Mesendoderm (in vitro differentiated cells): ENCODE measurements around the gene CCZ1B.
"Not testable (repeated sequence)": the region's sequence is repeated elsewhere in the genome, so short reads cannot be mapped to it uniquely, and the experiment has no call there.

Experiments used
- DNase-seq: peaks from one replicate; pipeline ENCODE4 v3.0.0; 2013
- H2AK5ac ChIP-seq: 2 replicates; pipeline ENCODE4 v1.6.1; 2013; ENCODE audit warnings: low read length, inconsistent platforms
- H2BK120ac ChIP-seq: 2 replicates; pipeline ENCODE4 v1.6.1; 2013; ENCODE audit warnings: low read depth, mild to moderate bottlenecking, low read length, moderate library complexity, mixed read lengths
- H2BK15ac ChIP-seq: replicated peaks from 2 replicates; pipeline ENCODE4 v1.6.1; 2013; ENCODE audit warnings: low read depth, mild to moderate bottlenecking, moderate library complexity
- H2BK5ac ChIP-seq: 2 replicates; pipeline ENCODE4 v1.6.1; 2013; ENCODE audit warnings: low read length, inconsistent platforms
- H3K18ac ChIP-seq: 2 replicates; pipeline ENCODE4 v1.6.1; 2013; ENCODE audit warnings: mild to moderate bottlenecking, low read length, mixed read lengths
- H3K23ac ChIP-seq: one replicate; pipeline ENCODE4 v1.6.1; 2013; ENCODE audit warnings: low read length
- H3K27ac ChIP-seq: 2 replicates; pipeline ENCODE4 v1.5.1; 2013; ENCODE audit warnings: low read depth, mild to moderate bottlenecking, inconsistent platforms, low read length, moderate library complexity
- H3K27me3 ChIP-seq: 2 replicates; pipeline ENCODE4 v1.6.1; 2013; ENCODE audit warnings: low read length, control low read depth, mild to moderate bottlenecking, inconsistent platforms; ENCODE audit not compliant: insufficient read depth, poor library complexity
- H3K36me3 ChIP-seq: 2 replicates; pipeline ENCODE4 v1.6.1; 2013; ENCODE audit warnings: low read length, inconsistent platforms; ENCODE audit not compliant: control insufficient read depth, insufficient read depth
- H3K4ac ChIP-seq: one replicate; pipeline ENCODE4 v1.6.1; 2013; ENCODE audit warnings: low read depth, mild to moderate bottlenecking, low read length, moderate library complexity
- H3K4me1 ChIP-seq: 2 replicates; pipeline ENCODE4 v1.6.1; 2013; ENCODE audit warnings: low read depth, low read length, inconsistent platforms; ENCODE audit not compliant: control insufficient read depth
- H3K4me2 ChIP-seq: 2 replicates; pipeline ENCODE4 v1.6.1; 2013; ENCODE audit warnings: low read length
- H3K4me3 ChIP-seq: 2 replicates; pipeline ENCODE4 v1.5.1; 2013; ENCODE audit warnings: mild to moderate bottlenecking, low read length
- H3K56ac ChIP-seq: one replicate; pipeline ENCODE4 v1.6.1; 2013; ENCODE audit warnings: low read length
- H3K79me1 ChIP-seq: 2 replicates; pipeline ENCODE4 v1.6.1; 2013; ENCODE audit warnings: low read length, inconsistent platforms
- H3K79me2 ChIP-seq: 2 replicates; pipeline ENCODE4 v1.6.1; 2013; ENCODE audit warnings: mild to moderate bottlenecking, low read length; ENCODE audit not compliant: control insufficient read depth, insufficient read depth
- H3K9ac ChIP-seq: 2 replicates; pipeline ENCODE4 v1.6.1; 2013; ENCODE audit warnings: low read length, inconsistent platforms
- H4K5ac ChIP-seq: one replicate; pipeline ENCODE4 v1.6.1; 2013; ENCODE audit warnings: low read length
- H4K8ac ChIP-seq: one replicate; pipeline ENCODE4 v1.6.1; 2013; ENCODE audit warnings: low read depth, mild to moderate bottlenecking, control low read depth, low read length, moderate library complexity
- WGBS: extraction: QIAGEN DNeasy Blood & Tissue Kit; methylation state at CpG from one replicate; pipeline ENCODE4 v1.1.7; 2013; ENCODE audit warnings: low lambda C conversion rate, missing lambda C conversion rate; ENCODE audit not compliant: insufficient coverage; ENCODE audit errors: extremely low coverage; 5-methylcytosine and 5-hydroxymethylcytosine counted together

CCZ1B gene

GRCh38 chr7:6829616-6830015 is 3.5 kb upstream of the CCZ1B start:
- not testable (repeated sequence) for H3K4me3 ChIP-seq, H3K36me3 ChIP-seq, H2BK120ac ChIP-seq, H3K4me1 ChIP-seq, H3K18ac ChIP-seq, H3K79me1 ChIP-seq, H3K56ac ChIP-seq, H3K9ac ChIP-seq, DNase-seq, H2AK5ac ChIP-seq, H2BK15ac ChIP-seq, H3K23ac ChIP-seq, H3K4me2 ChIP-seq, H3K27me3 ChIP-seq, H4K5ac ChIP-seq, H3K27ac ChIP-seq, H3K79me2 ChIP-seq, H4K8ac ChIP-seq, H2BK5ac ChIP-seq, H3K4ac ChIP-seq
- no CpG with 5 or more reads among the region's 5 CpGs for WGBS

GRCh38 chr7:6827180-6827579 is 1.1 kb upstream of the CCZ1B start:
- H3K4me3 ChIP-seq, H3K18ac ChIP-seq, H3K4me2 ChIP-seq, H2AK5ac ChIP-seq, H3K79me1 ChIP-seq, H3K27ac ChIP-seq, H3K9ac ChIP-seq, H3K4ac ChIP-seq, H3K79me2 ChIP-seq, H3K36me3 ChIP-seq, H3K56ac ChIP-seq, H3K23ac ChIP-seq, H2BK15ac ChIP-seq, H2BK120ac ChIP-seq, H3K4me1 ChIP-seq, H3K27me3 ChIP-seq, H4K5ac ChIP-seq, H2BK5ac ChIP-seq, H4K8ac ChIP-seq: not testable (repeated sequence)
- no CpG with 5 or more reads among the region's 12 CpGs for WGBS
- peak; percentile 34 for DNase-seq

GRCh38 chr7:6825236-6826125 is 594 bp downstream of the CCZ1B start:
- H4K5ac ChIP-seq, H3K36me3 ChIP-seq, H2BK120ac ChIP-seq, H3K79me2 ChIP-seq, H2BK5ac ChIP-seq, H3K27ac ChIP-seq, DNase-seq, H3K27me3 ChIP-seq, H3K56ac ChIP-seq, H3K23ac ChIP-seq, H2BK15ac ChIP-seq, H3K79me1 ChIP-seq, H2AK5ac ChIP-seq, H3K4me2 ChIP-seq, H3K4ac ChIP-seq, H3K4me3 ChIP-seq, H3K9ac ChIP-seq, H3K4me1 ChIP-seq, H3K18ac ChIP-seq, H4K8ac ChIP-seq: not testable (repeated sequence)
- no CpG with 5 or more reads among the region's 42 CpGs for WGBS

GRCh38 chr7:6821622-6822021 is 4.5 kb downstream of the CCZ1B start:
- H3K56ac ChIP-seq, H3K79me1 ChIP-seq, H2AK5ac ChIP-seq, H4K5ac ChIP-seq, H3K79me2 ChIP-seq, H3K4me3 ChIP-seq, H3K9ac ChIP-seq, H3K27me3 ChIP-seq, H2BK5ac ChIP-seq, H3K4me1 ChIP-seq, H2BK120ac ChIP-seq, H4K8ac ChIP-seq, H3K23ac ChIP-seq, H3K36me3 ChIP-seq, H3K27ac ChIP-seq, H3K18ac ChIP-seq, DNase-seq, H2BK15ac ChIP-seq, H3K4ac ChIP-seq, H3K4me2 ChIP-seq: not testable (repeated sequence)
- no CpG with 5 or more reads among the region's 6 CpGs for WGBS

GRCh38 chr7:6815470-6815869 is 10.6 kb downstream of the CCZ1B start:
- H4K5ac ChIP-seq, H3K79me1 ChIP-seq, H3K27me3 ChIP-seq, H3K4me3 ChIP-seq, H3K4ac ChIP-seq, H3K9ac ChIP-seq, DNase-seq, H3K79me2 ChIP-seq, H4K8ac ChIP-seq, H3K4me2 ChIP-seq, H3K18ac ChIP-seq, H2BK120ac ChIP-seq, H3K27ac ChIP-seq, H2BK5ac ChIP-seq, H2BK15ac ChIP-seq, H3K36me3 ChIP-seq, H2AK5ac ChIP-seq, H3K4me1 ChIP-seq, H3K56ac ChIP-seq, H3K23ac ChIP-seq: not testable (repeated sequence)
- WGBS, result no CpG with 5 or more reads among the region's 7 CpGs

GRCh38 chr7:6813011-6813410 is 13.1 kb downstream of the CCZ1B start:
- not testable (repeated sequence) for H2BK15ac ChIP-seq, H4K5ac ChIP-seq, H3K79me1 ChIP-seq, H3K36me3 ChIP-seq, H3K4me1 ChIP-seq, H2BK5ac ChIP-seq, H2BK120ac ChIP-seq, H3K4me2 ChIP-seq, H3K9ac ChIP-seq, DNase-seq, H3K27me3 ChIP-seq, H3K4ac ChIP-seq, H3K23ac ChIP-seq, H3K27ac ChIP-seq, H3K56ac ChIP-seq, H3K4me3 ChIP-seq, H4K8ac ChIP-seq, H2AK5ac ChIP-seq, H3K18ac ChIP-seq, H3K79me2 ChIP-seq
- WGBS, result no CpG with 5 or more reads among the region's 2 CpGs
